HG03175 (cell line): ENCODE measurements around the gene NAB2.

Experiments
- ATAC-seq: cut with Tn5 transposase; IDR thresholded peaks from one replicate; pipeline ENCODE4 v1.9.1; 2021; ENCODE audit warnings: mild to moderate bottlenecking, moderate library complexity; ENCODE audit not compliant: unreplicated experiment

Gene NAB2

GRCh38 chr12:57092876-57093414 is 4.0 kb downstream of the NAB2 start:
- ATAC-seq: no peak

DNA sequence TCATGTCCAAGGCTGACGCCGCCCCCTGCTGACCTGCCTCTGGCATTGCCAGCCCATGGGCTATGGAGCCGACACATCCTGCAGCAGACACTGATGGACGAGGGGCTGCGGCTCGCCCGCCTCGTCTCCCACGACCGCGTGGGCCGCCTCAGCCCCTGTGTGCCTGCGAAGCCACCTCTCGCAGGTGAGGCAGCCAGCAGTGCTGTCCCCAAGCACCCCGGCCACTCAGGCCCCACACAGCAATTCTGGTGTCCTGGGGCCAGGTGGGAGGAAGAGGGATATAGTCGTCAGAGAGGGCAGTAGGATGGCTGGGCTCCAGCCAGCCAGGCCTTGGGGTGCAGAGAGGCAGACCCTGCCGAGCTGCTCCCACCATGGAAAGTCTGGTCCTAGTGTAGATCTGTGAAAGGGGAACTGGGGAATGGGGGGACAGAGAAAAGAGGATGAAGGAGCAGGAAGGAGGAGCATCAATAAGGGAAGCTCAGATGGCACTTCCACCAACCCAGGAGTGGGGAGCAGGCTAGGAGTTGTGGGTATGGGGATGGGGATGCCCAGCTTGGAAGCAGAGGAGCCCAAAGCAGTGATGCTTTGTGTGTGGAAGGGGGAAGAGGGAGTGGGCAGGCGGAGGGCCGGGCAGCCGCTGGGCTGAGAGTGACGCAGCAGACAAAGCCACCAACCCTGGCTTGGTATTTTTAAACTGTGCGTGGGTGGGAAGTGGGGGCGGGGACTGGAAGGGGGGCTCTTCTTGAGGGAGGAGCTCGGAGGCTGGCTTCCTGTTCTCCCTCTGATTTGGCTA is 4.7 kb downstream of the NAB2 start:
- no peak for ATAC-seq

- no peak for ATAC-seq
Measured at GRCh38 chr12:57094208-57095160, 5.6 kb downstream of the NAB2 start.

- ATAC-seq: no peak
Measured at GRCh38 chr12:57095440-57095839, 6.5 kb downstream of the NAB2 start.

GRCh38 chr12:57096099-57096572 is 7.2 kb downstream of the NAB2 start:
- ATAC-seq: no peak

DNA sequence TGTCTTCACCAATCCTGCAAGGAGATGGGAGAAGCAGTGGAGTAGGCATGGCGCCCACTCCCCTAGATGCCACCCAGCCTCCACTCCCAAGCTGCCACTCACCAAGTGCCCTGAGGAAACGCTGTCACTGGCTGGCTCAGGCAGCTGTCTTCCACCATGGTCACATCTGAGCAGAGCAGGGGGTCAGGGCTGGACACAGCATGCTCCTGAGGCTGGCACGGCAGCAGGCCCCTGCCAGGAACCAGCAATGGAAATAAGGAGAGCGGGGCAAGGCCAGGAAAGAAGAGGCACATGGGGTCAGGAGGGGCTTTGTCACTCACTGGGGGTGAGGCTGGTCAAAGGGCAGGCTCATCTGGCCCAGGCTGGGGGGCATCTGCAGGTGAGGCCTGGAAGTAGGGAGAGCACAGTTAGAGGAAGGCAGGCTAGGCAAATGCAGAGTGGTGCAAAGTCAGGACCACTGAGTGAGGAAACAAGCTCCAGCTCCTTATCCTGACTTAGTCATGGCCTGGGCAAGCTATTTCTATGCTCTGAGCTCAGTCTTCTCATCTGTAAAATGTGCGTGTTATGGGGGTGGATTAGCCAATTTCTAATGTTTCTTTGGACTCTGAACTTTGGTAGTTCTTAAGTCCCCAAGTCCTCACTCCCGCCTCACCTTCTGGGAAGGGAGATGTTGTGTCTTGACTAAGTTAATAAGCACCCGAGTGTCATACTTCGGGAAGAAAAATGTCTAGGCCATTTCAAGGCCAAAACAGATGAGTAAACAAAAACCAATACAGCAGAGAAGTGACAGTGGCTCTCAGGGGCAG is 8.0 kb downstream of the NAB2 start:
- ATAC-seq: no peak

GRCh38 chr12:57097554-57097835 is 8.6 kb downstream of the NAB2 start:
- ATAC-seq: no peak

DNA sequence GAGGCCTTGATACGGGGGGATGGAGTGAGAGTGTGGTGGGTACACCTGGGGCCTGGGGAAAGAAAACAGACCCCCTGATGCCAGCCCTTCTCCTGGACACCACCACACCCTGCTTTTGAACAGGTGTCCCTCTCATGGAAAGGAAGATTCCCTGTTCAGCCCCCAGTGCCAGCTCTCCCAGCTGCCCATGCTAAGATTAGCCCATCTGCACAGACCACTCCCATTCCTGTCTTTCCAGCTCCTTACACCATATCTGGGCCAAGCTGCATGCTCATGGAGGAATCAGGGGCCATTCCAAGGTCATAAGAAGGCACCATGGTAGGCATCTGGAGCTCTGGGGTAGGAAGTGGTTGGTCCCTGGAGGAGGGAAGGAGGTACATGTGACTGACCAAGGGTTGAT is 9.6 kb downstream of the NAB2 start:
- no peak for ATAC-seq

GRCh38 chr12:57099047-57099714 is 10.3 kb downstream of the NAB2 start:
- ATAC-seq: no peak

DNA sequence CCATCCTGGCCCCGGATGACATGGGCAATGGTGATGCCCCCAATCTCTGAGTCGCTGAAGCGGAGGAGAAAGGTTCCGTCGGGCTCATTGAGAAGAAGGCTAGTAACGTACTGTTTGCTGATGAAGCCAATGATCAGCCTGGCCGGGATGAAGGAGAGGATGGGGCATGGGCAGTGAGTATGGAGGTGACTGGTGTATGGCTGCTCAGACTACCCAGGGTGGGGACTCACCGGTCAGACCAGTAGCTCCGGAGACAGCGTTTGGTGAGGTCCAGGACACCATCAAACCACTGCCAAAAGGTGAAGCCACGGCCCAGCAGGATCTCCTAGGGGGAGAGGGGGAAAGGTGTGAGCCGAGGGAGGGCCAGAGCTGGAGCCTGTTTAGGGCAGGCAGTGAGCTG is 10.9 kb downstream of the NAB2 start:
- no peak for ATAC-seq

GRCh38 chr12:57101892-57102695 is 13.2 kb downstream of the NAB2 start:
- no peak for ATAC-seq

DNA sequence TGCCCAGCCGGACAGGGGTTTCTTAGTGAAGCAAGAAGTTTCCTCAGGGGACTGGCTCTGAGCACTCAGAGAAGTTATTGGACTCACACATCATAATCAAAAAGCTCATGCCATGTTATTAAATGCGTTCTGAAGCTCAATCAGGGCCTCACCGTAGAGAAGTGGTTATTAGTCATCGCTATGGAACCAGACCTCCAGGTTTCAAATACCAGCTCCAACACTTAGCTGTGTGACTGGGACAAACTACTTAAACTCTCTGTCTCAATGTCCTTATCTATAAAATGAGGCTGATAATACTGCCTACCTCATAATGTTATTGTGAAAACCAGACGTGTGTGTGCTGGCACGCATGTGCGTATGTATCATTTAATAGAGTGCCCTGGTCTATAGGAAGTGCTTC is 14.9 kb downstream of the NAB2 start:
- ATAC-seq: no peak

DNA sequence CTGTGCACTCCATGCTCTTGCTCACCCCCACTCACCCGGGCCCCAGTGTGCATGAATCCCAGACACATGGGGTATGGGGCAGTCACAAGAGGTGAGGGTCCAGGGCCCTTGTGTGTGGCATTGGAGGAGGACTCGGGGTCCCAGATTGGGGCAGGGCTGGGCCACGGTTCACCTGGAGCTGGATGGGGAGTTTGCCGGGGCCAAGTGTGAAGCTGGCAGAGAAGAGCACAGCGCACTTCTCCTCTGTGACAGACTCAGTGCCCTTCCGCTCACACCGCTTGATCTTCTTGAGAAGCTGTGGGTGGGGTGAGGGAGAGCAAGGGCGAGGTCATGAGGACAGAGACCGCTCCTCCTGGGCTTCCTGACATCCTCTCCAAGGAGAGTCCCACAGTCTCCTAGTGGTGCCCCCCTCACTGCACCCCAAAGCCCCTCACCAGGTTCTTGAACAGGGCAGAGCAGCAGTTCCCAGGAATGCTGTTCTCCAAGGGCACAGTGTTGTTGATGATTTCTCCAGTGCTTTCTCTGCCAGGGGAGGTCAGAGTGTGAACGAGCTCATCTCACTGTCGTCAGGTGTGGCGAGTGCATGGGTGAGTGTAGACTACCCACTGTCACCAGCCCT is 15.5 kb downstream of the NAB2 start:
- ATAC-seq: no peak

DNA sequence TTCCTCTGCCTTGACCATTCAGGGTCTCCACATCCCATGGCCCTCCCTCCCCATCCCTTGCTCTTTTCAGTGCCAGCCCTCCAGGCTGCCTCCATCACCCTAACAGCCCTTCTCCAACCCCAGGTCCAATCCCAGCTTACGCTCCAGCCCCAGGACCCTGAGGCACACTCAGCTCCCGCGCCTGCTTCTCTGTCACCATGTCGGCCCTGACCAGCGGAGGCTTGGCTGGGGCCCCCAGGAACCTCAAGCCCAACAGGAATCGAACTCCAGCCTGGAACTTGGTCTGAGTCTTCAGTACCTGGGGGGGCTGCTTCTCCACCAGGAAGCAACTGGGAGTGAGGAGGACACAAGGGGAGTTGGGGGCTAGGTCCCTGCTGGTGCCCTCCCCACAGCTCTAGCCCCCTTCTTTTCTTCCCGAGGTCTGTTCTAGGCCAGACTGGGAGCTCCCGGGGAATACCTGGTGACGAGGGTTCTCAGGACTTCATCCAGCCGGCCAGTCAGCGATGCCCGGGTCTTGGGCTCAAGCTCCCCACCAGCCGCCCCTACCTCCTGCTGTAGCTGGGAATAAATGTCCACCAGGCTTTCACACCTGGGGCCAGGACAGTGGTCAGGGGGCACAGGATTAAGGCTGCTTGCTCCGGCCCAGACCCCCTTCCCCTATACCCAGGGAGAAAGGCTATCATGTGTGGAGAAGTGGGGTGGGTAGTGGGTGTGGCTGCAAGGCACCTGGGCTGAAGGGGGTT is 16.3 kb downstream of the NAB2 start:
- no peak for ATAC-seq

DNA sequence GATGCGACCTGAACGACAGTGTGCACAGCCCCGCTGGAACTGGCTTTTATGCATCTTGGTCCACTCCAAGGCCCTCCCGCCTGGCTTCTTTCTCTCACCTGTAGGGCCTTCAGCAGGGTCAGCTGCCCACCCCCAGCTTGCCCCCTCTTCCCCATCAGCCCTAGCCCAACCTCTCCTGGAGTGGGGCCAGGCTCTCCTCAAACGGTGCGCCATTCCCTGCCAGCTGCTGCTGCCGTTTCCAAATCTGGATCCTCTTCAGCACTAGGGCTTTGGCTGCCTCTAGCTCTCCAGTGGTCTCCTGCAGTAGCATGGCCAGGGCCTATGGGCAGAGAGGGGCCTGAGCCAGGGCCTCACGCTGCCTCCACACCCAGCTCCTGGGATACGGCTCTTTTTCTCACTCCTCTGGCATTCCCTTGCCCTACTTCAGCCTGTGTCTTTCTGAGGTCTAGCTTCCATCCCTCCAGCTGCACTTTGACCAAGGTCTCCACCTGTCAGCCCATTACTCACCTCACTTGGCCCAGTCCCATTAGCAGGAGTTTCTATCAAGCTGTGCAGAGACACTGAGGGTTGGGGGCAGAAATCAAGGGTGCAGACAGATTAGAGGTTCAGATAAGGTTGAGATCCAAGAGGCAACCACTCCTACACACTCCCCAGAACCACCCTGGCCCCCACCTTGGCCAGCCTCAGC is 17.3 kb downstream of the NAB2 start:
- no peak for ATAC-seq

DNA sequence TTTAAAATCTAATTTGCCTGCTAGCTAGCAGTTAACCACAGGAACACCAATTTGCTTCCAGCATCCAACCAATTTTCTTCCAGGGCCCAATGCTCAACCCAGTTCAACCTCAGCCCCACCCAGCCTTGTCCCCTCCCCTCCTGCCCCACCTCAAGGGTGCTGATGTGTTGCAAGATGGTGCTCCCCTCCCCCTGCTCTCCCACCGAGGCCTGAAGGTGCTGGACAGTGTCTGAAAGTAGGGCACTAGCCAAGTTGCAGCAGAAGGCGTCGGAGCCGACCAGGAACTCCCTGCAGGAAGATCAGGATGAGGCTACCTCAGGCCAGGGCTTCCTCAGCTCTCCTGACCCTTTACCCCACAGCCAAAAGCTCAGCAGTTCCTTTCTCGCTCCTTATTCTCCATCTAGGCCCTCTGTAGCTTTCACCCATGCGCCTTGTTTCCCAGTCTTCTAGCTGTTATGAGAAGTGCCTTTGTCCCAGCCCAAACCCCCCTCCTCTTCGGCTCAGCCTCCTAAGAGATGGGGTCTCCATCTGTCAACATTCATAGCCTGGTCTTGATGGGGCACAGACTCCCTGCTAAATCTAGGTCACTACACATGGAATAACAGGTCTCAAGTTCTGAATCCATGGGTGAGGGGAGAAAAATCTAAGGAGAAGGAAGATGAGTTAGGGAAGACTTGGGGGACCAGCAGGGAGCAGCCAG is 18.7 kb downstream of the NAB2 start:
- ATAC-seq: no peak
